NCI-H774 (cell line): Measurements from ENCODE around the gene HPSE2.

Experiments
- DNase-seq: peaks from one replicate; lab custom pipeline; 2025; lab: John Stamatoyannopoulos, UW

Gene HPSE2

DNA sequence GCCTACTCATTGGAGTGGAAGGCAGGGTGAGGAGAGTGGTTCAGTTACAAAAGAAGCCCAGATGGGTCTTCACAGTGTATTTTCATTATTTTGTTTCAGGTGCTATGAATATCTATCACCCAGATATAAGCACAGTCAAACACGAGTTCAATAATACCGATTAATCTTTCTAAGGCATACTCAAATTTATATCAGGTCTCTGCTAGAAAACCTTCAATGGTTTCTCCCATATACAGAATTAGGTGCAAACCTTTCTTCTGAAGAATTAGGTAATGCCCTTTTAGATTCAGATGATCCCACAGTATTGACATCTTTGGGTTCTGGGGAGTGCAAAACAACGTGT, 774.2 kb downstream of the HPSE2 start:
- no peak for DNase-seq

DNA sequence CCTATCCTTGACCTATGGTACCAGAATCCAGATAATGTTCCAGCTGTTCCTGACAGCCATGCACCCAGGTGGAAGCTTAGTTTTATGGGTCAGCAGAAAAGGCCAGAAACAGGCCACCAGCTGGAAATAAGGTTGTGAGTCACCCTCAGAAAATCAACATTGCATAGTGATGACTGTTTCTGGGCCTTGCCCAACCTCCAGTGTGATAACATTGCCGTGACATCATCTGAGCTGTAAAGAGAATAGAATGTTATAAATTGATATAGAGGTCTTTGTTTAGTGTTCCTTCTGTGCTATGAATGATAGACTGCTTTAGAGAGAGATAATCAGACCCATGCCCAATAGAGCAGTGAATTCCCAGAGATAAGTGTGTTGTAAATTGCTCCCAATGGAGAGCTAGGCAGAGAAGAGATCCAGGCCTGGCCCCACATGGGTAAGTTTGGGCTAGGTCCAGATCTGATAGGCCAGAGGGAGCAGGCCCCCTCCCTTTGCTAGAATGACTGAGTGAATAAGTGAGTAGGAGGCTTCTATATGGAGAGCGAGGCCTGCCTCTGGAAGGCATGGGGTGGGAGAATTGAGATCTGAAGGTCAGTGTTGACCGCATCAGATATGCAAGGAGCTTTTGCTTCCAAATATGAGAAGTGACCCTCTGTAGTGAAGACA, 774.7 kb downstream of the HPSE2 start:
- no peak for DNase-seq

DNA sequence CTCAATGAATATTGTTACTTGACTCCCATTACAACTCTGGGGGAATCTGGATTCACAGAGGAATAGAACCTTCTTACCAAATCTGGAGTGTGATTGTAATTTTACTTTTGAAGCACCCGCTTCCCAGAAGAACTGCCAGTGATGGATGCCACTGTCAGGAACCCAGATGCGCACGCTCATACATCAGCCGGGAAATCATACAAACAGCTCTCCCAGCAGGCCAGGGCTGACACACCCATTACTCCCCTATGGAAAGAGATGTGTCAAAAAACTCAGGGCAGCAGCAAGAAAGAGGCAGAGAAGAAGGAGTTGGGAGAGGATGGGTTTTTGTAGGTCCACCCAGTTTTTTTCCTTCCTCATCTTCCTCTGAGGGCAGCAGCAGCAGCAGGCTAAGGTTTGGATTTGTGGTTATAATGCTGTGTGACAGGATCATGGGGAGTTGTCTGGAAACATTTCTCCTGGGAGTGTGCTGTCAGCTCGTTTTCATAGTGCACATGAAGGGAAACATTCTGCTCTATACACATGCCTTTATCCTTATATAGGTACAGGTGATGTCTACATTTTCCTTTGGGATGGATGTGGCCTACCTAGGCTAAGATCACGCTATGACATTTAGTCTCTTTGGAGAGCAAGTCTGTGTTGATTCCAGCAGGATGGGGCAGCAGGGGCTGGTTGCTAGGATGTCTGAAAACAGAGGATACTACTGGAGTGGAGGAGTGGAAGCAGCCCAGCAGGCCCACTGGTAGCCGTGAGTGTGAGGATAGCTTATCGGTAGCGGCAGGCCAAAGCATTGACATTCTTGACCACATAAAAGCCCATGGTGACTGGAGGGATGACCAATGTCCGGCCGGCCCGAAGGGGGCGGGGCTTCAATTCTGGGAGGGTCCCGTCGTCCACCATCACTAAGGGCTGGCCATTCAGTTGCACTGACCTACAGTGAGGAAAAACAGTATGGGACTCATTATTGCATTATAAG, 776.6 kb downstream of the HPSE2 start:
- DNase-seq: no peak

DNA sequence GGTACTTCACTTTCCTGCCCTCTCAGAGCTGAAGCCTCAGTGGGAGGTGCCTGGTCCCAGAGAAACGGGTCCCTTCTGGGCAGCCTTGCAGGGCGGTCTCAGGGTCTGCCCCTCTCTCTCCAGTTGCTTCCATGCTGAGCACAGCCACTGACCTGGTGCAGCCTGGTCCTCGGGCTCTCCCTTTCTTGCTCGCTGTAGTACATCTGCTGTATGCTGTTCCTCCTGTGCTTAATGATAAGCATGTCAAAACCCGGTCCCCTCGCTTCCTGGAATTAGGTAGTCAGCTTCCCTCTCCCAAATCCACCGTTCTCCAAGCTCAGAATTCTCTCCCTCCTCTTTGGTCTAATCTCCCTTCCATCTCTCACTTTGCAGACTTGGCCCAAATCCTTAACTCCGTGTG, 777.9 kb downstream of the HPSE2 start:
- DNase-seq: no peak

DNA sequence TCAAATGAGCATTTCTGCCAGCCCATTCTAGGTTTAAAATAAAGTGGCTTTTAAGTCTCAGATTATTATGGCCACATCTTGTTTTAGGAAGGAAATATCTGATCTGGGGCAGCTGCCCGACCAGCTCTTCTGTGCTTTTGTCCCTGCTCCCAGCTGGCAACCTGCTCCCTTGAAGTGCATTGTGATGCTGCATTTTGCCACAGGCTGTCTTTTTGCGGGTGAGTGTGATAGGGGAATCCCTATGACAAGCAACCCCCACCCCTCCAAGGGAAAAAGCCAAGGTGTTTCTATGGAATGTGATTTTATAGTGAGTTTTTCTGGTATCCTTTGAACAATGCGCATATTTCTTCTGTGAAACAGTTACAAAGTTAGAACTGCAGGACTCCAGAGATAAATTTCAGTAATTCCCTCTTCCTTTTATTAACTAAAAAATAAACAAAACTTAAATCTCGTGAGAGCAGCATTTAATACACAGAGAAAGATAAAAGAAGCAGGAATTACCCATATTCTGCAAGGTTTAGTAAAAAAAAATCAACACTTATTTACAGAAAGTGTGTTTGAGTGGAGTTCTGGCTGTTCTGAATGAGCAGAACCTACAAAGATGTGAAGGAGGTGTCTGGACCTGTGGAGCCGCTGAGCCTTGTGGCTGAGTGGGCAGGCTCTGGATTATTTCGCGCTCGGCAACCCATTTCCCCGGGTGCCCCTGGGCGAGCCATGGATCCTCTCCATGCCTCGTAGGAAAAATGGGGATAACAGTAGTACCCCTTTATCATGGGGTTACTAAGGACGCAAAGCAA, 778.8 kb downstream of the HPSE2 start:
- DNase-seq: no peak

DNA sequence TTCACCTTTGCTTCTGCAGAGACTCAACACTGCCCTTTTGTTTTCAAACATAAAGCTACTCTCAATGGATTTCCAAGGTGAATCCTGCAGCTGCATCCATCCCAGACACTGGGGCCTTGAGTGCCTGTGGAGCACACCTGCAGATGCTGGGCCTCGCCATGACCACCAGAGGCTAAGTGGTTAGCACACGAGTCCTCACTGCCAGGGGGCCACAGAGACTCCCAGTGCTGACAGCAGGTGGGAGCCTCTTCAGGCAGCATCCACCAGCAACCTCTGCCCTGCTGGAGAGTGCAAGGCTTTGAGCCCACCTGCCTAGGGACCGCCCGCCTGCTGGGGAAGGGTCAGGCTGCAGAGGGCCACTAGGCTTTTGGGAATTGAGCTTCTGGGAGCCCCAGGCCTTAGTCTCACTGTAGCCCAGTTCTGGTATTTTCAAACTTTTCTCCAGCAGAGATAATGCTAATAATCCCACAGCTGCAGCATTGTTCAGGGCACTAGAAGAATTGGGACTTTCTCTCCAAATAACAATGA, 779.5 kb downstream of the HPSE2 start:
- no peak for DNase-seq

DNA sequence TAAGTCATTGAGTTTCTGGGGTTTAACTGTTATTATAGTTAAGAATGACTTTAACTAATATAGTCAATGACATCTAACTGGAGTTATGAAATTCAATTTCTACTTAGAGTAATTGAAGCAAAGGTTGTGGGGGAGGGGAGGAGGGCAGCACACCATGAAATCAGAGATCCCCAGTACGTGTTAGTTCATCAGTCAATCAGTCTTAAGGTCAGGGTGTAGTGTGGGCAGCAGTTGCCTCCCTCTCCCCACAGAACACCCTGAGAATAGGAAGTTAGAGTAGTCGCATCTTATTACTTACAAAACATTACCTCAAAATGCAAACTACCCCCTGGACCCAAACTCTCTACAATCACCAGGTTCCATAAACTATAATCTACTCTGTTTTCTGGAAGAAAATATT, 781.9 kb downstream of the HPSE2 start:
- no peak for DNase-seq

DNA sequence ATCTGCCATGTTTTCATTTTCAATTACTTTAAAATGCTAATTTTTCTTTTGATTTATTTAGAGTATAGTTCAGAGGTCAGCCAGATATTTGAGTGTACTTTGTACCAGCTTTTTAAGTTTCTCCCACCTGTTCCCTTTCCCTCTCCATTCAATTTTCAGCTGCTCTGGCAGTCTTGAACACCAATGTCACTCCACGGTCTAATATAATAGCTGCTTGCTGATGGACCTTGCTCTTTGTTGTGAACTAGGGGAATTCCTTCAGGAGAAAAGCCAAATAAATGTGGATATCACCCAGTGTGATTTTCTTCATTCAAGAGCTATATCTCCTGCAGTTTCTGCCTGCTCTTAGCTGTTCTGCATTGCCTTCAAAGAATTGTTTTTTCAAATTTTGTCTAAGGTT, 785.0 kb downstream of the HPSE2 start:
- DNase-seq: no peak

DNA sequence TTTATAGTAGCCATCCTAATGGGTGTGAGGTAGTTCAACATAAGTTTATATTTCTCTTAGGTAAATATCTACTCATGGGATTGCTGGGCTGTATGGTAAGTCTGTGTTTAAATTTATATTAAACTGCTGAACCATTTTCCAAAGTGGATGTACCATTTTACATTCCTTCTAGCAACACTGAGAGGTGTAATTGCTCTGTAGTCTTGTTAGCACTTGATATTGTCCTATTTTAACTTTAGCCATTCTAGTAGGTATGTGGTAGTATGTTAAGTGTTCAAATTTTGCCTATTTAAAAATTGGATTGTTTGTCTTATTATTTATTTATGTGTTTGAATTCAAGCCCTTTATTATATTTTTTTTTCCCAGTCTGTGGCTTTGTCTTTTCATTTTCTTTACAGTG, 786.4 kb downstream of the HPSE2 start:
- no peak for DNase-seq

DNA sequence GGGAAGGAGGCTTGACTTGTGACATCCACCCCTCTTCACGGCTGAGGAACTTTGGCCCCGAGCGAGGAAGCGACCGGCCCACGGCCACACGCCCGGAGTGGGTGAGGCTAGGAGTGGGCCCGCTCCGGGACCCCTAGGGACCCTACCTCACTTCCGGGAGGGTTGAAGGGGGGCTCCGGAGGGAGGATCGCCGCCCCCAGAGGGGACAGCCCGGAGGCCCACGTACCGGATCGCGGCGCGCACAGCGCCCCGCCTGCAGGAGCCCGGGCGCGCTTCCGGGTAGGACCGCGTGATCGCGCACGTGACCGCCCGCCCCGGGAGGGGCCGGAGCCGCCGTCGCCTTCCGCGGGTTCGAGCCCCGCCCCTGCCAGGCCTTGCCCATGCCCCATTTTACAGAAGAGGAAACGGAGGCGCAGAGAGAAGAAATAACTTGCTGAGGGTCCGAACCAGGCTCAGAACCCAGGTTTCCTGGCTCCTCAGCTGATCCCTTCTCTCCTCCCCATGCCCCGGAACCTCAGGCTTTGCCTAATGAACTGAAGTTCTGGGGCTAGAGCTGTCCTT, 788.9 kb downstream of the HPSE2 start, which contains the start of gene HPS1:
HPS1 (minus strand) TSS at position 275 of the 561 bp plus-strand sequence. CDS start 3,695 bp downstream, outside the sequence.
- DNase-seq: peak; percentile 26

DNA sequence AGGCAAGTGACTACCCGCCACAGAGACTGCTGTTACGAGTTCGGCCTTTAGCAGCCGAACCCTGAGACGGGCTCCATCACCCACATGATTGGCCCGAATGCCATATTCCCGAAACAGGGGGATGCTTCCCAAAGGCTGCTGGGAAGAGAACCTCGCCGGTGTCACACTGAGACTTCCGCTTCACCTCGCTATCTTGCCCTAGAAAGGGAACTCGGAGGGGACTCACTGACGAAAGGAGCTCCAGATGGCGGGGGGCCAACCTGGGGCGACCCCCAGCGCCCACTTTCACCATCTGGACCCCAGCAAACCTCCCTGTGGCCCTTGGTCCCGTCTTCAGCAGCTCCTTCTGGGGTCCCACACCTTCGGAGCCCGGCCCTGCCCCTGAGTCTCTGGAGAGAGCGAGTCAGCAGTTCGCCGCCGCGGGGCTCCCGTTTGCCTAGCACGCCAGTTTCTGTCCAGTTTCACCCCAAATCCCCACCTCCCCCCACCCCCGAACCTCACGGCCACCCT, 789.4 kb downstream of the HPSE2 start:
- DNase-seq: no peak

DNA sequence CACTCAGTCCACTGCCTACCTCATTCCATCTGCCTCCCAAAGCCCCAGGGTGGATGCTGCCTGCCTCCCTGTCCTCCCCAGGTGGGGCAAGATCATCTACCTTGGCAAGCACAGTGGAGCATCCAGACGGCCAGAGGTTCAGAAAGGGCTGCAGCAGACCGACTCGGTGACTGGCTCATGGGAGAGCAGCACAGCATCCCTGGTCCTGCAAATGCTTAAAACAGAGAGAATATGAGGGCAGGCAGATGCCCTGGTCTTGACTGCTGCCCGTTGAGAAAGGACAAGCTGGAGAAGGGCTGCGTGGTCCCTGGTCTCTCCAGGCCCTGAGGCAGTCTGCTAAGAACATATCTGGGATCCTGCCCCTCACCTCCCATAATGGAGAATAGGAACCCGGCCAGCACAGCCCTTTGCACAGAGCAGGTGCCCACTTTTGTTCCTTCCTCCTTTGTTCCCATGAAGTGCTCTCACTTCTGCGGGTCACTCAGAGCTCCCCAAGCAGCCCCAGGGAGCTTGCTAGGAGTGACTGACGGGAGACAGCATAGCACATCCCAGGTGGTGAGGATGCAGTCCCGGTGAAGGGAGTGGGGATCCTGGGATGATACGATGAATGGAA, 790.3 kb downstream of the HPSE2 start:
- no peak for DNase-seq

DNA sequence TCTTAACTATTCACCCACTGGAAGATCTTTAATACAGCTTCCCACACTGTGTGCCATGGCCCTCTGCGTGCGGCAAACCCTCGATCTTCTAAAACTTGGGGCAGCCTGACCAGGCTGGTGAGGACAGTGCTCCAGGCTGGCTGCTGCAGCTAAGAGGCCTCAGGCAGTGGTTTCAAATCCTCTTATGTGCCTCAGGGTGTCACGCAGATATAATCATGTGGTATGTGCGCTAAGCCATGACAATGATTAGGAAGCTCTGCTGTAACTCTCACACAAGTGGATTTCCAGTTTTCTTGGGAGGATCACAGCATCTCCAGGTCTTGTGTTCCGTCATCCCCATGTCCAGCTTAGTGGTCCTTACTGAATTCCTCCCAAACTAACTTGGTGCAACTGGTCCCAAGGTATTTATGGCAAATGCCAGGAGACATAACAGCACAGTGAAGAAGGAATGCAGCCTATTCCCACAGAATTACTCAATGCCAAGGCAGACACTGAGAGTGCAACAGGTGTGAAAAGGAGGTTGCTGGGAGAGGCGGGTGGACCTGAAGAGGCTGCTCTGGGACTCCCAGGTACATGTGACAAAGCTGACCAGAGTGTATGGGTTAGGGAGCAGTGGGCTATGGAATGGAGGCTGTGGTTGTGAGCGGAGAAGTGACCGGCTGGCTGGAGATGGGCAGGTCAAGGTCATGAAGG, 791.2 kb downstream of the HPSE2 start:
- no peak for DNase-seq

DNA sequence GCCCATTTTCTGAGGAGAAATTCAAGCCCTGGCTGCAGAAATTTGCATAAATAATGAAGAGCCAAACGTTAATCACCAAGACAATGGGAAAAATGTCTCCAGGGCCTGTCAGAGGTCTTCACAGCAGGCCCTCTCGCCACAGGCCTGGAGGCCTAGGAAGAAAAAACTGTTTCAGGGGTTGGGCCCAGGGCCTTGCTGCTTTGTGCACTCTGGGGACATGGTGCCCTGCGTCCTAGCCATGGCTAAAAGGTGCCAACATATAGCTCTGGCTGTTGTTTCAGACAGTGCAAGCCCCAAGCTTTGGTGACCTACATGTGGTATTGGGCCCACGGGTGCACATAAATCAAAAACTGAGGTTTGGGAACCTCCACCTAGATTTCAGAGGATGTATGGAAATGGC, 796.9 kb downstream of the HPSE2 start:
- DNase-seq: no peak

DNA sequence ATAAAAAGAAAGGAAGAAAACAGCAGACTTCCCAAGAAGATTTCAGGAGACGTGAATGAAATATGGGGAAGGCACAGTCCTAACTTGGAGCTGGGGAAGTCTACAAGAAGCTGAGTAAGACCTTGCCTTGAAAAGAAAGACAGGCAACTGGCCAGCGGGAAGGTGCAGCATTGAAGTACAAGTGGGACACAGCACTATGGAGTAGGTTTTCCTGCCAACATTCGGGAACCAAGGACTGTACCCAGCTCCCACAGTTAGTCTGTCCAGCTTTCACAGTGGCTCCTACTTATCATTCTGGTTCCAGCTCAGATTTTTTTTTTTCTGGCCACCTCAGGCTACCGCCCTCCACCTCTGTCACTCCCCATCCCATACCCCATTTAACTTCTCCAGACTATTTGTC, 798.9 kb downstream of the HPSE2 start:
- no peak for DNase-seq

DNA sequence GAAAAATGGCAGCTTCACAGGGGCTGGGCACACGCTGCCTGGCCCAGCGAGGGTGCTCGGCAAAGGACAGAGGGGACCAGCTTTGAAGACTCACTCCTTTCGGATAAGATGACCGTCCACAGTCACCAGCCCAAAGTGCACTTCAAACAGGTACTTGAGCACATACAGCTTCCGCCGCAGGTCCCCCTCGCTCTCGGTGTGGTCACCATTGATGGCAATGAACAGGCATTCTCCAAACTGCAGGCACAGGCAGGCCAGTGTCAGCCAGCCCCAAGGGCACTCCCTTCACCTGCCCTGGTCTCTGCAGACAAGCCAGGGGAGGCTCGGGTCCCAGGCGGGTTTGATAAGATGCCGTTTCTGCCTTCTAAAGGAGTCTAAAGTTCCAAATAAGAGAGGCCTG, 800.5 kb downstream of the HPSE2 start:
- DNase-seq: no peak

DNA sequence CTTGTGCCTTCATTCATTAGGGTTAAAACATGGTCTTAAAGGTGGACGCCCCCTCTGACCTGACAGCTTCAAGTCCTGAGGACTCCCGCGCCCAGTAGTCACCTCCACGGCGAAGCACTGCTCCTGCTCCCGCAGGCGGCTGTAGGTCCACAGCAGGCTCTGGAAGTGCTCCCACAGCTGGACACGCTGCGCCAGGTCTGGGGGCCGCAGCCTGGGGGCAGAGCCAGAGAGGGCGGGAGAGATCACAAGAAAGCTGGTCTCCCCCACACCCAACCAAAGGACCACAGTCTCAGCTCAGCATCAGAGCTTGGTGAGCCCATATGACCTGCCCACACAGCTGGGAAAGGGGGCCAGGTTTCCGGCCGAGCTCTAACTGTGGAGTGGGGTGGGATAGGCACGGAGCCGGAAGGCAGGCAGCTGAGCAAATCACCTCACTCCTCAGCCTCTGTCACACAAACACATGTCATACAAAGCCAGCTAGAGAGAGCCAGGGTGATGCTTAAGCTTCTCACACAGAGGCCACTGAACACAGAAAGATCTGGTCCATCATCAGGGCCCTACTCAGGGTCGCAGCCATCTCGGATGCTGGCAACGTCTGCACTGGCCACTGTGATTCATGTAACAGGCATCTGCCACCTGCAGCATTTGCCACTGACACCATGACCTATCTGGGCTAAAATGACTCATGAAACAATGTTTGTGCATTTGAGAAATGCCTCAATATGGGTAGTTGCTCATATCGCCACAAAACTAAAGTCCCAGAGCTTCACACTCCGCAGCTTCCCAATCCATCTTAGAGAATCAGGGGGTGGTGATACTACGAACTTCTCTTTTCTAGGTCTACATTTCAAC, 801.5 kb downstream of the HPSE2 start:
- no peak for DNase-seq

DNA sequence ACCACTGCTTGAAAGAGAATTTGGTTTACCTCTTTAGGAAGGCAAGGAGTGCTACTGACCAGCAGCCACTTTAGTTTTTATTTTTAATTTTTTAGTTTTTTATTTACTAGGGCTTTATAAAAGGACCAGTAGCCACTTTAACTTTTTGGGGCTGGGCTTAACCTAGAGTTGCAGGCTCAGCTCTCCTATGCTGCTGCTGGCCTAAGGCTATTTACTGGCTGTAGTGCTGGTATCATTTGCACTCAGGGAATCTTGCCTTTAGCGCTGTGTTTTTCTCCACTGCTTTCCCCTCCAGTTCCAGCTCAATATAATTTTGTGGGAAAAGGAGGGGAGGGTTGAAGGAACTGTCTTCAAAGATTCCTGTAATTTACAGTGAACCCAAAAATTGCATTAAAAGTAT, 802.3 kb downstream of the HPSE2 start:
- DNase-seq: no peak

DNA sequence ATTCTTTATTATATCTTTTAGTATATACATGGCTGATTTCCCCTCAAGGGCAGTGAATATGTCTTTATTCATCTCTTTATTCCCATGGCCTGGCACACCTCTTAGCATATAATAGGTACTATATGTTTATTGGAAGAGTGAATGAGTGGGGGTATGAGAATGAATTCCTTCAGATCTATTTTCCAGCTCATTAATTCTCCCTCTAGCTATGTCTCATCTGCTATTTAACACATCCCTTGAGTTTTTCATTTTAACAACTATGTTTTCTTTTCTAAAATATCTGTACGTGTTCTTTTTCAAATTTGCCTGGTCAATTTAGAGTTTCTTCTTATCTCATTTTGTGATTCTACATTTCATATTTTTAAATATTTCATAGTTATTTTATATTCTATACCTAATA, 803.3 kb downstream of the HPSE2 start:
- no peak for DNase-seq

DNA sequence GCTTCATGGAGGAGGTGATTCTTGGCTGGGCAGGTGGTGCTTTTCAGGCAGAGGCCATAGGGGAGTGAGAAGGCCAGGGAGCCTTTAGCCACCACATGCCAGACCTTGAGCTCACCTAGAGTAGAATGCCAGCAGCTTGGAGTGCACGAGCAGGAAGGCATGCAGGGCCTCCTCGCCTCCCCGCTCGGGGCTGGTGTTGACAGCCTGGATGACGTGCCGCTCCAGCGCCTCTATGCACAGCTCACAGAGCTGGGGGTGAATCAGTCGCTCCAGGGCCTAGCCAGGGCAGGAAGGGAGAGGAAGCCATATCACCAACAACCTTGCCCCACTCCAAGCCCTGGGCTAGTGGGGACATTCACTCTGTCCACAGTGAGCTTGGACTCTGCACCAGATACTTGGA, 804.6 kb downstream of the HPSE2 start:
- DNase-seq: no peak
